Measurements from ENCODE around the gene HILPDA.

HILPDA gene

GRCh38 chr7:128455543-128456254 lies at the start of gene HILPDA:
Gene HILPDA, plus strand, starts transcription at chr7:128455878. Its CDS starts 1,391 bp downstream, at chr7:128457269.
- DNase-seq = peak; percentile 93

- no peak for DNase-seq
Measured at GRCh38 chr7:128406314-128407232, 49.1 kb upstream of the HILPDA start.

- DNase-seq = no peak
Measured at GRCh38 chr7:128407233-128407589, 48.5 kb upstream of the HILPDA start.

DNA sequence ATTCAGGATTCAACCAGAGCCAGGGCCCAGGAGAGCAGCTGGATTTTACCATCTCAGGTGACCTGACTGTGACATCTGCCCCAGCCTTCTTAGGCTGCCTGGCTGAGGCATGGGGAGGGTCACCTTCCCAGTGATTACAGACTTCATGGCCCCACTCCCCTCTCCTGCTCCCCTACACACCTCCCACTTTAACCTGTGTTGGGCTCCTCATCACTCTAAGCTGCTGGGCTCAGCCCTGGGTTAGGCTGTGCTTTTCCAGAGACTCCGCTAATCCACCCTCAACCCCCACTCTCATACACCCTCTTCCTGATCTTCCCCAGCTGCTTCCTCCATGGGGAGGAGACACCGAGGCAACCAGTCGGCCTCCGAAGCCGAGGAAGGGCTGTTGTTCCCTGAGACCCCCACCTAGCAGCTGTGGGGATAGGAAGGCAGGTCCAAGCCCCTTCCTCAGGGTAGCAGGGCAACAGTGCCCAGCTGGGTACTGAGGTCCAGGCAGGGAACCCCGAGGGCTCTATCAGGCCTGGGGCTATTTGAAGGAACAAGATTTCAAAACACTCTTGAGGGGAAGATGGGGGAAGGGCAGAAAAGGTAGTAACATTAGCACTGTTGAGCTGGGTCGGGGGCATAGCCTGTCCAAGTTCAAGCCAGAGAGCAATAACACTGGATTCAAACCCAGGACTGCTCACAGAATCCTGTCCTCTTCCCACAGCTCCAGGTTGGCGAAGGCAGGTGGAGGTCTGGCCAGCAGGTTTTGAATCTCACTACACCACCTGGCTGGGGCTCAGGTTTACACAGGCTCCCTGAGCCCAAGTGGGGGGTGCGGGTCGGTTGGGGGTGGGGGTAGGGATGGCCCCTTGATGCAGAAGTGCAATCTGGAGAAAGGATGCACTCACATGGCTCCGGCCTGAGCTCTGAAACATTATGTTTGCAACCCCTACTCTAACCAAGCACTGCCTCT lies 47.6 kb upstream of the HILPDA start:
- no peak for DNase-seq

GRCh38 chr7:128408709-128409595 lies 46.7 kb upstream of the HILPDA start:
- no peak for DNase-seq

- DNase-seq = peak; percentile 91
Measured at GRCh38 chr7:128409596-128410450, 45.9 kb upstream of the HILPDA start, which contains the start of gene IMPDH1. Gene IMPDH1, minus strand, starts transcription at chr7:128409982. Its CDS starts 81 bp downstream, at chr7:128409901.

GRCh38 chr7:128410451-128410753 lies 45.3 kb upstream of the HILPDA start:
- DNase-seq = no peak

GRCh38 chr7:128415217-128415785 lies 40.4 kb upstream of the HILPDA start:
- DNase-seq = no peak

DNA sequence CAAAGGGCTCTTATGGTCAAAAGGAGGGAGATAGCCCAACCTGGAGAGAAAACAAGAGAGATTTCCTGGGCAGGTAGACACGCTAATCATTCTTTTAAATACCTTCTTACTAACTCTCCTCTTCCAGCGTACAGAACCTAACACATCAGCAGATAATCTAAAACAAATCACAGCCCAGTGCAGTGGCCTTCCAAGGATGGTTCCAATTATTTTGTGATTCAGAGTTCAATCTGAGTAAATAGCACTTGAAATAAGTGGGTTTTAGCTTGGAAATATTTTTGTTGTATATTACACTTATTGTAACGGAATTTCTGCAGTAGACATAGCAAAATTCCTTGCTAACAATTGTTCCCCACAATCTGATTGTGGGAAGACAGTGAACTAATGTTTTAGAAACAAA lies 38.6 kb upstream of the HILPDA start:
- DNase-seq = no peak

DNA sequence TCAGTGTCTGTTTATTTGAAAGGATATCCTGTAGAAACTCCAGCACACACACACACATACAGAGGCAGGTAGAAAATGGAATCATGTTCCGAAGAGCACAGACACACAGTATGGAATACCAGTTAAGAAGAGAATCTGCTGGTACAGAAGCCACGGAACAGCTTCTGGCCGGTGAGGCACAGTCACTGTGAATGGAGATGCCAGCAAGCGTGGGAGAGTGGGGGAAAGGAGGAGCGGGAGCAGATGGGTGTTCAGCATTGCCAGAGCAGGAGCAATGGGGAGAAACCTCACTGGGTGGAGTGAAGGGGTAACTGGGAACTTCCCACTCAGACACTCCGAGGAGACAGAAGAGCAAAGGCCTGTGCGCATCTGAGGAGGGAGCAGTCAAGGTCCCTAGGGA lies 36.4 kb upstream of the HILPDA start:
- no peak for DNase-seq

DNA sequence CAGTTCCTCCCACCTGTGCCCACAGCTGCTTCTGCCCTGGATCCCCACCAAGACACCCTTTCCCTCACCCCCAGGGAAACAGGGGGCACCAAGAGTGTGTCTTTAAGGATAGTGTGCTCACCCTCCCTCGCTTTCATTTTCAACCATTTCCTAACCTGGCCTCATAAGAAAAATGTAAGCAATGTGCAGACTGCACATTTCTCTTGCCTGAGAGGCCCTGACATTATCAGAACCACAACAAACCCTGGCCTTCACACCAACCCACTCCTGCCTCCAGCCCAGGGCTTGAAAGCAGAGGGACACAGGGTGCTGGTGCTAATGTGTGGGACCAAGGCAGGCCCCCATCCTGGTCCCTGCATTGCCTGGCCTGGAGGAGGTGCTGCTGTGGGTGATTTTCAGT lies 34.9 kb upstream of the HILPDA start:
- DNase-seq = no peak

DNA sequence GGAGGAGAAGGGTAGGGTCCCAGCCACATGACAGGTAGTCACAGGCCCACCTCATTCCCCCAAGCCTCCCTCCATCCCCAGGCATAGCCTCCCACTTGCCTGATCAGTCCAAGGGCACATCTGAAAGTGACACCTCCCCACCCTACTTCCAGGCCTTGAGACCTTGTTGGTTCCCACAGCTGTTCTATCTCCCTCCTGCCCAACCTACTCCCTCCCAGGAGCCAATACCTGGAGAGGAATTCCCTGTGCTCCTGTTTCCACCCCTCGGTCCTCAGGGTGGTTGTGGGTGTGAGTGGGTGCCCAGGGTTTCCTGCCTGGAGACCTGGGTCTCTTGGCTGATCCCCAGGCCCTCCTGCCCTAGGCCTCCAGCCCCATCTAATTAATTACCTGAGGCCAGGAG lies 34.3 kb upstream of the HILPDA start:
- DNase-seq = no peak

DNA sequence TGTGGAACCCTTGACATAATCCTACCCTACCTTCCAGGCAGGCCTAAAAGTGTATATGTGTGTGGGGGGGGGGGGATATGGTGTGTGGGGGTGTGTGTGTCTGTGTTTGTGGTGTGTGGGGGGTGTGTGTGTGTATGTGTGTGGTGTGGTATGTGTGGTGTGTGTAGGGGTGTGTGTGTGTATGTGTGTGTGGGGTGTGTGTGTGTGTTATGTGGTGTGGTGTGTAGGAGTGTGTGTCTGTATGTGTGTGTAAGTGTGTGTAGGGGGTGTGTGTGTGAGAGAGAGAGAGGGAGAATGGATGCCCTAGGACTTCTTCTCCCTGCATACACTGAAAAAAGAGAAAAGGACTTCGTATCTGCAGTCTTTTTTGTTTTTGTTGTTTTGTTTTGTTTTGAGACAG lies 33.6 kb upstream of the HILPDA start:
- DNase-seq = no peak

DNA sequence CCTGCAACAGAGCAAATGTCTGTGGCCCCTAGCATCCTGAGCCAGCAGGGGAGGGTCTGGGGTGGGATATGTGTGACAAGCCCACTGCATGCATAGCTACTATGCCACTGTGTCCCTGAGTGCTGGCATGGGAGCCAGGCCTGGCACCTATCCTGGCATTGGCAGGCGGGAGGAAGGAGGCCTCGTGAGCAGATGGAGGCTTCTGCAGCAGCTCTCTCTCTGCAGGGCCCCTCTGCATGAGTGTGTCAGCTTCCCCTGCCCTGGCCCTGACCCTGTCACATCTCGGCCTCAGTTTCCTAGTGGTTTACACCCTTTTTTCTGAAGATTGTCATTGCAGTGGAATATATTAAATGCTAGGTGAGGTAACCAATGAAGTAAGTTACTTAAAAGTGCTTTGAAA lies 32.8 kb upstream of the HILPDA start:
- DNase-seq = no peak

DNA sequence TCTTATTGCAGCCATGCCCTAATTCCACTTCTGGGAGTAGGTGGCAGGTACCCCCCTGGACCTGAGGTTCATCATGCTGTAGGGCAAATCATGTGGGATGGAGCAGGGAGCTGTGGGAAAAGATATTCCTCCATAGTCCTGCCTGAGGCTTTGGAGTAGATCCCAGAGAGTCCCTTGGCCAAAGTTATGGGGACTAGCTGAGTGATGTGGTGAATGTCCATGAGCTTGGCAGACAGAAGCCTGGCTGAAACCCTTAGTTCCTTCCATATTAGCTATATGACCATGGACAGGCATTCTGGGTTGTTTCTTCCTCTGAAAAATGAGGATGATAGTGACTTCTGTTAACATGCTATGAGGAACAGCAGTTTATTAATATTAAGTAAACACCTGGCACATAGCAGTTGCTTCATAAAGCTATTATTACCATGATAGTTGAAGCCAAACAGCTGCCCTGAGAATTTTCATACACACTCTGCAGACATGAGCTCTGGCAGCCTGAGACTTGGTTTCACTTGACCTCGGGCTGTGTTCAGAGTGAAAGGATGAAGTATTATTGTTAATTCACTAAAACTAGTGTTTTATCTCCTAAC lies 30.9 kb upstream of the HILPDA start:
- no peak for DNase-seq

GRCh38 chr7:128425850-128426249 lies 29.8 kb upstream of the HILPDA start:
- DNase-seq = peak; percentile 78

DNA sequence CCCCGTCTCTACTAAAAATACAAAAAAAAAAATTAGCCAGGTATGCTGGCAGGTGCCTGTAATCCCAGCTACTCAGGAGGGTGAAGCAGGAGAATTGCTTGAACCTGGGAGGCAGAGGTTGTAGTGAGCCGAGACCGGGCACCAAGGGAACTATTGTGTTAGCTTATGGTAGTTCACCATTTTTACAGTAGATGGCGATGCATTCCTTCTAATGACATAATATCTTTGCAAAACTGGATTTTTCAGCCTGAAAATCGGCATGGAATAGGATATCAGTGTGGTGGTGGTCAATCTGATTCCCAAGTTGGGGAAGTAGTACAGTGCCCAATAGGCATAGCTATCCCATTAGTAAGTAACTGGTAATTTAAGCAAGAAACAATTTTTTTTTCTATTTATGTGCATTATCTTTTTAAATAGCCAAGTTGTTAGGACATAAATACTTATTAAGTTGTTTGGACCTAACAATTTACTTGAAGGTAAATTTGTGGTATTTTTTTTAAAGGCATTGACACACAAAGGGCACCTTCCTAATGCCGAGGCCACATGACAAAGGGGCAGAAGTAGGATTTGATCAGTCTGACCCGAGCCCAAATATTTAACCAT lies 28.3 kb upstream of the HILPDA start:
- no peak for DNase-seq

DNA sequence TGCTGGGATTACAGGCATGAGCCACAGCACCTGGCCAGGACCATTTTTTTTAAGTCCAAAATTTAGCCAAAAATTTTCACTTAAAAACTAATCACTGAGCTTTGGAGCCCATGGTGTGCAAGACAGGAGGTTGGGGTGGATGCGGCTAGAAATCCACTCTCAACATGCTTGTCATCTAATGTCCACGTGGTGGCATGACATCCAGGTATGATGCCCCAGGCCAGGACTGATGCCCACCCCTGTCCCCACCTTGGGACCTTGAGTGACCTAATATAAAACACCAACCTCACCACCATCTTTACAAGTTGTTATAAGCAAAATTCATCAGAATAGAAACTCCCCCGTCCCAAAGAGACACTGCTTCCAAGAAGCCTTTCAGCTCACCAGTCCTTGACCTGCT lies 25.5 kb upstream of the HILPDA start:
- no peak for DNase-seq

DNA sequence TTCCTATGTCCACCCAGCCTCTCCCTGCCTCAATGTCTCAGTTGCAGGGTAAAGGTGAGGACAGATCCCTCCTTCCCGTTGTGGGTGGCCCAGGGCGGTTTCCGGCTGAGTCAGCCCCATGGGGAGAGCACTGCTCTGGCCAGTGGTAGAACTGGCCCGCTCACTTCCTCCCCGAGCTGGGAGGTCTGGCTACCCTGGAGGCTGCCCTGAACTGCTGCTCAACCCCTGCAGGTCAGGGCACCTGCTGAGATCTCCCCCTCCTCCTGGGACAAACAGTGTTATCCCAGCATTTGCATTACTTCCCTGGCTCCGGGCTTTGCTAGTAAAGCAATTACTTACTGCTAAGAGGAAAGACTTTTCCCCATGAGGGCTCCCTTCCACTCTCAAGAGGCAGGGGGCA lies 24.5 kb upstream of the HILPDA start:
- DNase-seq = no peak

GRCh38 chr7:128431754-128432153 lies 23.9 kb upstream of the HILPDA start:
- no peak for DNase-seq
